ENCODE data around the gene PSMB2. TPM values are rescaled to one million over a fixed set of nuclear protein-coding genes. Genes with fewer than 3 reads are reported as not detected.

The PSMB2 gene
- polyA plus RNA-seq, 1 donor from 2014 or later: 48.2 TPM

GRCh38 chr1:35588197-35588910, 53.0 kb downstream of the PSMB2 start:
- no peak overlapping the region for H3K4me2 ChIP-seq (ENCODE audit: low read length)
- H4K20me1 ChIP-seq (ENCODE audit: insufficient read depth): no peaks in the 10 kb centered on the region
- no peak overlapping the region for H2AFZ ChIP-seq (ENCODE audit: low read depth, low read length)
- H3K27me3 ChIP-seq (ENCODE audit: insufficient read depth, low read depth, low read length): no peaks in the 10 kb centered on the region
- H3K4me3 ChIP-seq (ENCODE audit: low read length): no peak overlapping the region
- no peak for TF ChIP-seq TAF1 (IDR thresholded peaks at IDR 0.05; ENCODE audit: low read depth)
- no peak for TF ChIP-seq RAD21 (conservative IDR thresholded peaks at IDR 0.05)
- no peak for TF ChIP-seq EP300 (conservative IDR thresholded peaks at IDR 0.05; ENCODE audit: poor library complexity, severe bottlenecking)
- no peak for TF ChIP-seq EZH2 (IDR thresholded peaks at IDR 0.05; ENCODE audit: borderline replicate concordance, insufficient read depth, low read length, poor library complexity, severe bottlenecking)
- no peak for TF ChIP-seq POLR2AphosphoS5 (IDR thresholded peaks at IDR 0.05)
- TF ChIP-seq MXI1 (conservative IDR thresholded peaks at IDR 0.05; ENCODE audit: poor library complexity, severe bottlenecking): no peak
- TF ChIP-seq, protein P1, sequence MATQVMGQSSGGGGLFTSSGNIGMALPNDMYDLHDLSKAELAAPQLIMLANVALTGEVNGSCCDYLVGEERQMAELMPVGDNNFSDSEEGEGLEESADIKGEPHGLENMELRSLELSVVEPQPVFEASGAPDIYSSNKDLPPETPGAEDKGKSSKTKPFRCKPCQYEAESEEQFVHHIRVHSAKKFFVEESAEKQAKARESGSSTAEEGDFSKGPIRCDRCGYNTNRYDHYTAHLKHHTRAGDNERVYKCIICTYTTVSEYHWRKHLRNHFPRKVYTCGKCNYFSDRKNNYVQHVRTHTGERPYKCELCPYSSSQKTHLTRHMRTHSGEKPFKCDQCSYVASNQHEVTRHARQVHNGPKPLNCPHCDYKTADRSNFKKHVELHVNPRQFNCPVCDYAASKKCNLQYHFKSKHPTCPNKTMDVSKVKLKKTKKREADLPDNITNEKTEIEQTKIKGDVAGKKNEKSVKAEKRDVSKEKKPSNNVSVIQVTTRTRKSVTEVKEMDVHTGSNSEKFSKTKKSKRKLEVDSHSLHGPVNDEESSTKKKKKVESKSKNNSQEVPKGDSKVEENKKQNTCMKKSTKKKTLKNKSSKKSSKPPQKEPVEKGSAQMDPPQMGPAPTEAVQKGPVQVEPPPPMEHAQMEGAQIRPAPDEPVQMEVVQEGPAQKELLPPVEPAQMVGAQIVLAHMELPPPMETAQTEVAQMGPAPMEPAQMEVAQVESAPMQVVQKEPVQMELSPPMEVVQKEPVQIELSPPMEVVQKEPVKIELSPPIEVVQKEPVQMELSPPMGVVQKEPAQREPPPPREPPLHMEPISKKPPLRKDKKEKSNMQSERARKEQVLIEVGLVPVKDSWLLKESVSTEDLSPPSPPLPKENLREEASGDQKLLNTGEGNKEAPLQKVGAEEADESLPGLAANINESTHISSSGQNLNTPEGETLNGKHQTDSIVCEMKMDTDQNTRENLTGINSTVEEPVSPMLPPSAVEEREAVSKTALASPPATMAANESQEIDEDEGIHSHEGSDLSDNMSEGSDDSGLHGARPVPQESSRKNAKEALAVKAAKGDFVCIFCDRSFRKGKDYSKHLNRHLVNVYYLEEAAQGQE (IDR thresholded peaks at IDR 0.05; ENCODE audit: borderline replicate concordance): no peak
- TF ChIP-seq, protein P2, sequence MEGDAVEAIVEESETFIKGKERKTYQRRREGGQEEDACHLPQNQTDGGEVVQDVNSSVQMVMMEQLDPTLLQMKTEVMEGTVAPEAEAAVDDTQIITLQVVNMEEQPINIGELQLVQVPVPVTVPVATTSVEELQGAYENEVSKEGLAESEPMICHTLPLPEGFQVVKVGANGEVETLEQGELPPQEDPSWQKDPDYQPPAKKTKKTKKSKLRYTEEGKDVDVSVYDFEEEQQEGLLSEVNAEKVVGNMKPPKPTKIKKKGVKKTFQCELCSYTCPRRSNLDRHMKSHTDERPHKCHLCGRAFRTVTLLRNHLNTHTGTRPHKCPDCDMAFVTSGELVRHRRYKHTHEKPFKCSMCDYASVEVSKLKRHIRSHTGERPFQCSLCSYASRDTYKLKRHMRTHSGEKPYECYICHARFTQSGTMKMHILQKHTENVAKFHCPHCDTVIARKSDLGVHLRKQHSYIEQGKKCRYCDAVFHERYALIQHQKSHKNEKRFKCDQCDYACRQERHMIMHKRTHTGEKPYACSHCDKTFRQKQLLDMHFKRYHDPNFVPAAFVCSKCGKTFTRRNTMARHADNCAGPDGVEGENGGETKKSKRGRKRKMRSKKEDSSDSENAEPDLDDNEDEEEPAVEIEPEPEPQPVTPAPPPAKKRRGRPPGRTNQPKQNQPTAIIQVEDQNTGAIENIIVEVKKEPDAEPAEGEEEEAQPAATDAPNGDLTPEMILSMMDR (IDR thresholded peaks at IDR 0.05; ENCODE audit: poor library complexity, severe bottlenecking): no peak
- no peak for TF ChIP-seq SMC3 (conservative IDR thresholded peaks at IDR 0.05; ENCODE audit: poor library complexity)
- no peaks in the 10 kb centered on the region for H3K9me3 ChIP-seq (ENCODE audit: low read length)
- H3K36me3 ChIP-seq (ENCODE audit: insufficient read depth, low read length): no peaks in the 10 kb centered on the region
- H3K9ac ChIP-seq (ENCODE audit: low read length): no peak overlapping the region
- no peaks in the 10 kb centered on the region for H3K79me2 ChIP-seq (replicated peaks; ENCODE audit: insufficient read depth, low read length)
- no peaks in the 10 kb centered on the region for H3K9me2 ChIP-seq (ENCODE audit: insufficient read depth, low read length)
- H3K27ac ChIP-seq (ENCODE audit: low read length): no peak overlapping the region
- no peaks in the 10 kb centered on the region for H3F3A ChIP-seq (ENCODE audit: insufficient read depth, low read length, poor library complexity, severe bottlenecking)

GRCh38 chr1:35587736-35588135, 53.6 kb downstream of the PSMB2 start:
- Histone ChIP-seq H3K36me3 (ENCODE audit: insufficient read depth, low read length) (no peaks in the 10 kb centered on the region), H3K79me2 (replicated peaks; ENCODE audit: insufficient read depth, low read length) (no peaks in the 10 kb centered on the region), H3K27me3 (ENCODE audit: insufficient read depth, low read depth, low read length) (no peaks in the 10 kb centered on the region), H3K4me3 (ENCODE audit: low read length) (no peak overlapping the region), H3K9me2 (ENCODE audit: insufficient read depth, low read length) (no peaks in the 10 kb centered on the region), H3K4me2 (ENCODE audit: low read length) (no peak overlapping the region), H3F3A (ENCODE audit: insufficient read depth, low read length, poor library complexity, severe bottlenecking) (no peaks in the 10 kb centered on the region), H3K9me3 (ENCODE audit: low read length) (no peaks in the 10 kb centered on the region), H4K20me1 (ENCODE audit: insufficient read depth) (no peaks in the 10 kb centered on the region), H3K27ac (ENCODE audit: low read length) (no peak overlapping the region), H2AFZ (ENCODE audit: low read depth, low read length) (no peak overlapping the region), H3K9ac (ENCODE audit: low read length) (no peak overlapping the region)
- TF ChIP-seq EZH2 (IDR thresholded peaks at IDR 0.05; ENCODE audit: borderline replicate concordance, insufficient read depth, low read length, poor library complexity, severe bottlenecking): no peak
- TF ChIP-seq MXI1 (conservative IDR thresholded peaks at IDR 0.05; ENCODE audit: poor library complexity, severe bottlenecking): no peak
- TF ChIP-seq TAF1 (IDR thresholded peaks at IDR 0.05; ENCODE audit: low read depth): no peak
- no peak for TF ChIP-seq SMC3 (conservative IDR thresholded peaks at IDR 0.05; ENCODE audit: poor library complexity)
- TF ChIP-seq POLR2AphosphoS5 (IDR thresholded peaks at IDR 0.05): no peak
- TF ChIP-seq, protein P2 (IDR thresholded peaks at IDR 0.05; ENCODE audit: poor library complexity, severe bottlenecking): no peak
- TF ChIP-seq, protein P1 (IDR thresholded peaks at IDR 0.05; ENCODE audit: borderline replicate concordance): no peak
- no peak for TF ChIP-seq RAD21 (conservative IDR thresholded peaks at IDR 0.05)
- TF ChIP-seq EP300 (conservative IDR thresholded peaks at IDR 0.05; ENCODE audit: poor library complexity, severe bottlenecking): no peak

All from neural cell (in vitro differentiated cells).